Mucosa of descending colon (tissue), 3 donors: ENCODE data around the gene LIPH. TPM values are rescaled to one million over a fixed set of nuclear protein-coding genes. Genes with fewer than 3 reads are reported as not detected.

Experiments used
- ATAC-seq: fragments of 200-7000 bp; cut with Tn5 transposase; one replicate; pipeline ENCODE4 v1.9.1; 2020; ENCODE audit warnings: mild to moderate bottlenecking, moderate library complexity
- DNase-seq, 3 donors: peaks; one replicate each; pipeline ENCODE4 v3.0.0-alpha.2; 2020
- H3K36me3 ChIP-seq: fragments of 200-600 bp; one replicate; pipeline ENCODE4 v1.8.0; 2021; ENCODE audit warnings: low read depth, mild to moderate bottlenecking
- H3K4me1 ChIP-seq: fragments of 200-600 bp; one replicate; pipeline ENCODE4 v1.8.0; 2021; ENCODE audit warnings: low read depth, mild to moderate bottlenecking
- H3K4me3 ChIP-seq: fragments of 200-600 bp; one replicate; pipeline ENCODE4 v1.8.0; 2021; ENCODE audit warnings: mild to moderate bottlenecking
- H3K9me3 ChIP-seq: fragments of 200-600 bp; one replicate; pipeline ENCODE4 v1.8.0; 2021; ENCODE audit warnings: mild to moderate bottlenecking
- CTCF ChIP-seq: fragments of 200-600 bp; IDR thresholded peaks from one replicate; pipeline ENCODE4 v1.8.0; 2022; ENCODE audit warnings: antibody characterized with exemption, mild to moderate bottlenecking
- intact Hi-C, 2 donors: fragments of 100-400 bp; cut with DNase I in 1 of 2; cut with micrococcal nuclease in 1 of 2; formaldehyde crosslinking; loops; one replicate each; pipeline versions ENCODE4 v1.11.0 to v1.11.1; 2022; cut with DNase I, micrococcal nuclease
- total RNA-seq, 3 donors: library from RNA; stranded (reverse); fragmentation: NEBNext Ultra II Directional in 2 of 3; extraction: Animal tissue kit (Norgen Biotek cat#: 25700) in 2 of 3; gene quantifications; one replicate each; pipeline versions ENCODE4 v1.2.1 to v1.2.4, GENCODE V29; 2021 to 2023
- donor health status: DM: no; HTN: no; CAD: no; lungs with moderate emphysema.
- donor health status: DM: no; HTN: no; CAD: no.
- donor health status: DM: no; HTN: yes; CAD: no.

The LIPH gene
- total RNA-seq, 3 donors from 2014 or later: 46.3 to 165 (median 122) TPM

DNA sequence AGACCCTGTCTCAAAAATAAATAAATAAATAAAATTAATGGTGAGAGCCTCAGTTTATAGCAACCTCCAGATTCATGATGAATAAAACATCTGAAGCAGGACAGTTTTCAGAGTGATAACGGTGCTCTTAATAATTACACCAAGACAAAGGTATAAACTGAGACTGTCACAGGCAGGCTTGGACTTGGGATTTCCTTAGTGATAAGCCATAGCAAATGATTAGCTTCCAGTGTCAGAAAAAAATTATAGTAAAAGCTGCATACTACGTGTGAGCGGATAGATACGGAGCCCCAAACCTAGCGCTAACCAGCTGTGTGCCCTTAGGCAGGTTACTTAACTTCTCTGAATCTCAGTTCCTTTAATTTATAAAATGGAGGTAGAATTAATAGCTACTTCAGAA is 21.5 kb downstream of the LIPH start:
- intact Hi-C loops: no loop called here
- TF ChIP-seq CTCF: no peak
- H3K9me3 ChIP-seq: no peaks in the 10 kb centered on the region
- ATAC-seq: no peak
- no peak overlapping the region for H3K4me3 ChIP-seq
- H3K36me3 ChIP-seq: peaks cover 5% of the 10 kb centered on the region
- no peak for DNase-seq
- no peaks in the 10 kb centered on the region for H3K4me1 ChIP-seq

GRCh38 chr3:185528532-185528931 is 23.9 kb downstream of the LIPH start:
- Histone ChIP-seq H3K9me3 (no peaks in the 10 kb centered on the region), H3K36me3 (peaks cover 5% of the 10 kb centered on the region), H3K4me1 (no peaks in the 10 kb centered on the region), H3K4me3 (no peak overlapping the region)
- DNase-seq (no peak), ATAC-seq (no peak)
- TF ChIP-seq CTCF: no peak
- intact Hi-C loops: no loop called here

DNA sequence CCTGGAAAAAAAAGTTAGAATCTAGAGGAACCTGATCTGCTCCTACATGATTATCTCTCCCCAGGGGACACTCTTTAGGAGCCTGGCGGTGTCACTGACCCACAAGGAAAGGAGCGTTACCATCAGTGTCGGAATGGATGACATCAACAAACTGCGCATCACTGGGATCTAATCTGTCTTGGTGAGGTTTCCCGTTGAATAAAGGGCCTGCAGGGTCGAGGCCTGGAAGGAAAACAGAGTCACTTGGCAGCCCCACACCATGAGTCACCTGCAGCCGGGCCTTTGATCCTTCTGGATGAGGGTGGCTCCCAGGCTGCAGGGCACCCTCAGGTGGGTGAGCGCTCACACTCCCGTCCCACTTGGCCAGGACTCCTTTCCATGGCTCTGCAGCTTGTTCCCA is 25.0 kb downstream of the LIPH start:
- Histone ChIP-seq H3K4me3 (no peak overlapping the region), H3K36me3 (peaks cover 5% of the 10 kb centered on the region), H3K9me3 (no peaks in the 10 kb centered on the region), H3K4me1 (no peaks in the 10 kb centered on the region)
- ATAC-seq: peak; percentile 23
- DNase-seq: no peak
- intact Hi-C loops: no loop called here
- no peak for TF ChIP-seq CTCF

GRCh38 chr3:185526349-185526951 is 25.9 kb downstream of the LIPH start:
- no peaks in the 10 kb centered on the region for H3K9me3 ChIP-seq
- peaks cover 5% of the 10 kb centered on the region for H3K36me3 ChIP-seq
- ATAC-seq: no peak
- H3K4me3 ChIP-seq: no peak overlapping the region
- H3K4me1 ChIP-seq: no peaks in the 10 kb centered on the region
- DNase-seq: no peak
- intact Hi-C loops: no loop called here
- no peak for TF ChIP-seq CTCF

- ATAC-seq (no peak), DNase-seq (no peak)
- Histone ChIP-seq H3K36me3 (no peaks in the 10 kb centered on the region), H3K9me3 (no peaks in the 10 kb centered on the region), H3K4me1 (no peaks in the 10 kb centered on the region), H3K4me3 (no peak overlapping the region)
- intact Hi-C loops: no loop called here
- no peak for TF ChIP-seq CTCF
These were observed 30.8 kb downstream of the LIPH start for GRCh38 chr3:185521349-185522138.
